ENCODE measurements around the gene MYBBP1A. TPM values are rescaled to one million over a fixed set of nuclear protein-coding genes. Genes with fewer than 3 reads are reported as not detected.

Gene MYBBP1A
- total and polyA plus RNA-seq, 2 of the 13 experiments (the other 11 are each of a cell fraction or from before 2014, with no cell fraction given) = 18.6 to 54.8 TPM

DNA sequence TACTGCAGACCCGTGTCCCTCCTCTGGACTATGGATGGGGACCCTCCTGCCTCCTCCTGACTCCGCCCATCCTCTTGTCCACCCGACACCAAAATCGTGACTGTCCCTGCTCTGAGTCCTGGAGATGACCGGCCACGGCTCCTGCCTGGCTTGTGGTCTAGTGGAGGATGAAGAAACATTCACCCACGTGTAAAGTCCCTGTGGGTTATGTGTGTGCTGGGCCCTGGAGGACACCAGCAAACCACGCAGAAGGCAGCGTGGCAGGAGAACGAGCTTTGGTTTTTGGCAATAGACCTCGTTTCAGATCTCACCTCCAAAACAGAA lies 44.6 kb downstream of the MYBBP1A start:
- ChIA-PET CTCF (ENCODE audit: low intra/inter-chr PET ratio, low total read pairs) (no interaction called here), POLR2A (no interaction called here)
- Histone ChIP-seq H3K27ac (ENCODE audit: extremely low read length, insufficient read depth, low read length) (no peak overlapping the region), H3K4me1 (ENCODE audit: insufficient read depth, low read length) (no peaks in the 10 kb centered on the region), H3K9ac (ENCODE audit: insufficient read depth, low read depth, low read length) (no peak overlapping the region), H3K4me2 (ENCODE audit: low read depth, low read length) (no peak overlapping the region), H3K4me3 (replicated peaks in 1 of 3; ENCODE audit: insufficient read depth in 1 of 3, low read depth in 2 of 3, low read length in 3 of 3) (no peak overlapping the region), H3K27me3 (ENCODE audit: control insufficient read depth in 1 of 2, insufficient read depth in 2 of 2, low read length in 2 of 2) (peaks cover 12 to 68% of the 10 kb centered on the region in 2 experiments), H3K36me3 (replicated peaks in 1 of 2; ENCODE audit: control insufficient read depth in 1 of 2, insufficient read depth in 2 of 2, low read length in 2 of 2) (no peaks in the 10 kb centered on the region), H4K20me1 (ENCODE audit: insufficient read depth, low read length) (no peaks in the 10 kb centered on the region), H3K79me2 (ENCODE audit: insufficient read depth, low read length) (no peaks in the 10 kb centered on the region), H3K9me3 (ENCODE audit: low read length) (no peaks in the 10 kb centered on the region), H2AFZ (ENCODE audit: low read length) (no peak overlapping the region)
- in situ Hi-C loops (cut with HindIII; ENCODE audit: extremely low pct_ligation_motif_present, low pct_unique_long_range_greater_than_20kb) (loop anchor here (5.0 kb wide), 1 partner anchor 88 kb away; no protein-coding TSS in a partner anchor), intact Hi-C loops (cut with micrococcal nuclease; ENCODE audit: unreplicated experiment) (no loop called here)
- no TSS peak for BruUV-seq (replicated peaks)
- TF ChIP-seq, protein P1, sequence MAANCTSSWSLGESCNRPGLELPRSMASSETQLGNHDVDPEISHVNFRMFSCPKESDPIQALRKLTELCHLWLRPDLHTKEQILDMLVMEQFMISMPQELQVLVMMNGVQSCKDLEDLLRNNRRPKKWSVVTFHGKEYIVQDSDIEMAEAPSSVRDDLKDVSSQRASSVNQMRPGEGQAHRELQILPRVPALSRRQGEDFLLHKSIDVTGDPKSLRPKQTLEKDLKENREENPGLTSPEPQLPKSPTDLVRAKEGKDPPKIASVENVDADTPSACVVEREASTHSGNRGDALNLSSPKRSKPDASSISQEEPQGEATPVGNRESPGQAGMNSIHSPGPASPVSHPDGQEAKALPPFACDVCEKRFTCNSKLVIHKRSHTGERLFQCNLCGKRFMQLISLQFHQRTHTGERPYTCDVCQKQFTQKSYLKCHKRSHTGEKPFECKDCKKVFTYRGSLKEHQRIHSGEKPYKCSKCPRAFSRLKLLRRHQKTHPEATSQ (CRISPR knock-in tag; IDR thresholded peaks at IDR 0.05; ENCODE audit: borderline replicate concordance) = no peak
- no peak for TF ChIP-seq ZNF724P (CRISPR knock-in tag; IDR thresholded peaks at IDR 0.05; ENCODE audit: borderline replicate concordance)
- no peak for TF ChIP-seq ZNF207 (IDR thresholded peaks at IDR 0.05; ENCODE audit: borderline replicate concordance)
- no peak for TF ChIP-seq ZNF761 (CRISPR knock-in tag; conservative IDR thresholded peaks at IDR 0.05)
- TF ChIP-seq NFKBIZ (CRISPR knock-in tag; IDR thresholded peaks at IDR 0.05) = no peak
- WGBS (ENCODE audit: low lambda C conversion rate) = 37% methylated on average over 7 of the region's 11 CpGs
- FAIRE-seq = no peak
- DNase-seq (ENCODE audit: low spot score) = no peak
- no peak for ATAC-seq

DNA sequence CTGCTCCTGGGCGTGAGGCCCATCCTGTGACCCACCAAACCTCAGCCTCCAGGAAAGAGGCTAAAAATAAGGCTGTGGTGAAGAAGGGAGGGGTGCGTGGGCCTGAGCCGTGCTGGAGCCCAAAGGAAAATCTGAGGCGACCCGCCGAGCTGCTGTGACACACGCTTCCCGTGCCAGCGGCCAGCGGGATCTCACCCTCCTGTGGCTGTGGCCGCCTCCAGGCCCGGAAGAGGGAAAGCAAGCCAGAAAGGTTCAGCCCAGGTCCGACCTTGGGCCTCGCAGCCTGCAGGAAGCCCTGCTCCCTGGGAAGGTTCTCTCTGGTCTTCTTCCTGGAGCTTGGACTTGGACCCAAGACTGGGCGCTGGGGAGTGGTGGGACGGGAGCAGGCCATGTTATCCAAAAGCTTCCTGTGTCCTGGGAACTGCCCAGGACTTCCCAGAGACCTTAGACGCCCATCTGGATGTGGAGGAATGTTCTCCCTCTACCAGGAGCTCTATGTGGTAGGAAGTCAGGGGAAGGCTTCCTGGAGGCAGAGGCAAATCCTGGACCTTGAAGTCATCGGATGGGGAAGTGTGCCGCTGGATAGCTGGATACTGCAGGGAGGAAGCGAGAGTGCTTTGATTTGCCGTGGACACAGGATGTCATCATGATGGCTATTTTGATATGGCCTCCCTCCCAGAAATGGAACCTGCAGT lies 45.1 kb downstream of the MYBBP1A start:
- Histone ChIP-seq H3K36me3 (replicated peaks in 1 of 2; ENCODE audit: control insufficient read depth in 1 of 2, insufficient read depth in 2 of 2, low read length in 2 of 2) (no peaks in the 10 kb centered on the region), H3K27ac (ENCODE audit: extremely low read length, insufficient read depth, low read length) (no peak overlapping the region), H3K9me3 (ENCODE audit: low read length) (no peaks in the 10 kb centered on the region), H3K4me2 (ENCODE audit: low read depth, low read length) (no peak overlapping the region), H3K79me2 (ENCODE audit: insufficient read depth, low read length) (no peaks in the 10 kb centered on the region), H2AFZ (ENCODE audit: low read length) (no peak overlapping the region), H3K4me1 (ENCODE audit: insufficient read depth, low read length) (no peaks in the 10 kb centered on the region), H3K9ac (ENCODE audit: insufficient read depth, low read depth, low read length) (no peak overlapping the region), H3K4me3 (replicated peaks in 1 of 3; ENCODE audit: insufficient read depth in 1 of 3, low read depth in 2 of 3, low read length in 3 of 3) (no peak overlapping the region), H3K27me3 (ENCODE audit: control insufficient read depth in 1 of 2, insufficient read depth in 2 of 2, low read length in 2 of 2) (peaks cover 12 to 70% of the 10 kb centered on the region in 2 experiments), H4K20me1 (ENCODE audit: insufficient read depth, low read length) (no peaks in the 10 kb centered on the region)
- 64% methylated on average over 16 of the region's 21 CpGs for WGBS (ENCODE audit: low lambda C conversion rate)
- in situ Hi-C loops (cut with HindIII; ENCODE audit: extremely low pct_ligation_motif_present, low pct_unique_long_range_greater_than_20kb) = loop anchor here (5.0 kb wide), 1 partner anchor 88 kb away; no protein-coding TSS in a partner anchor
- ATAC-seq (no peak), FAIRE-seq (no peak), DNase-seq (ENCODE audit: low spot score) (no peak)
- intact Hi-C loops (cut with micrococcal nuclease; ENCODE audit: unreplicated experiment) = no loop called here
- ChIA-PET POLR2A (no interaction called here), CTCF (ENCODE audit: low intra/inter-chr PET ratio, low total read pairs) (no interaction called here)
- TF ChIP-seq ETV6 (CRISPR knock-in tag; conservative IDR thresholded peaks at IDR 0.05) = no peak
- no peak for TF ChIP-seq ATF6 (CRISPR knock-in tag; conservative IDR thresholded peaks at IDR 0.05)
- TF ChIP-seq AHR (CRISPR knock-in tag; IDR thresholded peaks at IDR 0.05) = no peak
- no peak for TF ChIP-seq ZNF34 (CRISPR knock-in tag; IDR thresholded peaks at IDR 0.05; ENCODE audit: borderline replicate concordance)
- TF ChIP-seq HINFP (CRISPR knock-in tag; IDR thresholded peaks at IDR 0.05; ENCODE audit: low read depth) = no peak
- BruUV-seq (replicated peaks) = no TSS peak
